HG03159 (cell line): ENCODE data around the gene DCAF7.

Experiments
- ATAC-seq: cut with Tn5 transposase; IDR thresholded peaks from one replicate; pipeline ENCODE4 v1.9.1; 2021; ENCODE audit warnings: mild to moderate bottlenecking, moderate library complexity; ENCODE audit not compliant: unreplicated experiment

The DCAF7 gene, protein sequence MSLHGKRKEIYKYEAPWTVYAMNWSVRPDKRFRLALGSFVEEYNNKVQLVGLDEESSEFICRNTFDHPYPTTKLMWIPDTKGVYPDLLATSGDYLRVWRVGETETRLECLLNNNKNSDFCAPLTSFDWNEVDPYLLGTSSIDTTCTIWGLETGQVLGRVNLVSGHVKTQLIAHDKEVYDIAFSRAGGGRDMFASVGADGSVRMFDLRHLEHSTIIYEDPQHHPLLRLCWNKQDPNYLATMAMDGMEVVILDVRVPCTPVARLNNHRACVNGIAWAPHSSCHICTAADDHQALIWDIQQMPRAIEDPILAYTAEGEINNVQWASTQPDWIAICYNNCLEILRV

DNA sequence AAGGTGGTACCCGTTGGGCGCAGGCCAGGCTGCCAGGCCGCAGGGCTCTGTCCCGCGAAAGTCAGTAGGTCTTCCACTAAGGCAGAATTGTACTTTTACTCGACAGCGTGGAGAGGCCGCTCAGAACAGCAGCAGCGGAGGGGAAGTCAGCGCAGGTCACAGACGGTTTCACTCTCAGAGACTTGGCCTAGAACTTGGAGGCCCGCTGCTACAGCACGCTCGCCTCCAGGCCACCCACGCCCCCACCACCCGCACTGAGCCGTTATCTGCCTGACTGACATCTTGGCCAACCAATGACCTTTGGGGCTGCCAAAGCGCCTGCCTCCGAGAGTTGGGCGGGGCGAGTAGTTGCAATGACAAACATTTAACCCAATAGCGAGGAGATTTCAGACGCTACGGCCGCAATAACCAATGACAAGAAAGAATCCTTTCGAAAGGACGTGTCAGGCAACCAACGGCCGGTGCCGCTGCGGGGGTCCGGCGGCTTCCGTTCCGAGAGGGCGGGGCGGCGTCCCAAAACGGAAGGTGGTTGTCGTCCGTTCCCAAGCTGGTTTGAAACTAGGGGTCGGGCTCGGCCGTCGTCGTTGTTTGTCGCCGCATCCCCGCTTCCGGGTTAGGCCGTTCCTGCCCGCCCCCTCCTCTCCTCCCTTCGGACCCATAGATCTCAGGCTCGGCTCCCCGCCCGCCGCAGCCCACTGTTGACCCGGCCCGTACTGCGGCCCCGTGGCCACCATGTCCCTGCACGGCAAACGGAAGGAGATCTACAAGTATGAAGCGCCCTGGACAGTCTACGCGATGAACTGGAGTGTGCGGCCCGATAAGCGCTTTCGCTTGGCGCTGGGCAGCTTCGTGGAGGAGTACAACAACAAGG lies at the start of gene DCAF7:
Gene DCAF7 (plus strand): TSS at position 532 of the 871 bp plus-strand sequence. CDS start 201 bp downstream, at position 733.
- peak; percentile 95 for ATAC-seq

GRCh38 chr17:63500543-63501390 lies 49.5 kb upstream of the DCAF7 start:
- no peak for ATAC-seq

DNA sequence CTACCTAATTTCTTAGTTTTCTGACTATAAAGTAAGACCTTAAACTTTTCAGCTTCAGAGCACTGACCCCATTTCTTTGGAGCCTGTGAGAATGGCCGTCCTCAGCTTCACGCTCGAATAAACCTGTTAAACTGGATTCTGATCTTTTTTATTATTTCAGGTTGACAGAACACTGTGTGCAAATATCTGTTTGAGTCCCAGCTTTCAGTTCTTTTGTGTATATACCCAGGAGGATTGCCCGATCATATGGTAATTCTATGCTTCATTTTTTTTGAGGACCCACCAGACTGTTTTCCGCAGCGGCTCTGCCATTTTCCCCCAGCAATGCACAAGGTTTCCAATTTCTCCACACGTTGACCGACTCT lies 47.0 kb upstream of the DCAF7 start:
- no peak for ATAC-seq

DNA sequence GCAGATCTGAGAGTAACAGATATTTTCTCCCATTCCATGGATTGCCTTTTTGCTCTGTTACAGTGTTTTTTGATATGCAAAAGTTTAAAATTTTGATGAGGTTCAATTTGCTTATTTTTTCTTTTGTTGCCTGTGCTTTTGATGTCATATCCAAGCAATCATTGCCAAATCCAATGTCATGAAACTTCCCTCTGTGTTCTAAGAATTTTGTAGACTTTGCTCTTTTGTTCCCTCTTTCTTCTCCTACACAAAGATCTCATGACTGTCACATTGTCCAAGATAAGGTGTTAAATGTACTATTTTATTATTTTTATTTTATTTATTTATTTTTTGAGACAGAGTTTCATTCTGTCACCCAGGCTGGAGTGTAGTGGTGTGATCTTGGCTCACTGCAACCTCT lies 46.0 kb upstream of the DCAF7 start:
- no peak for ATAC-seq

- no peak for ATAC-seq
These were observed 44.9 kb upstream of the DCAF7 start for GRCh38 chr17:63505341-63505740.

- no peak for ATAC-seq
These were observed 43.6 kb upstream of the DCAF7 start for GRCh38 chr17:63506627-63507026.

- no peak for ATAC-seq
These were observed 38.9 kb upstream of the DCAF7 start for GRCh38 chr17:63511331-63511730.

GRCh38 chr17:63512388-63512787 lies 37.9 kb upstream of the DCAF7 start:
- ATAC-seq: no peak

DNA sequence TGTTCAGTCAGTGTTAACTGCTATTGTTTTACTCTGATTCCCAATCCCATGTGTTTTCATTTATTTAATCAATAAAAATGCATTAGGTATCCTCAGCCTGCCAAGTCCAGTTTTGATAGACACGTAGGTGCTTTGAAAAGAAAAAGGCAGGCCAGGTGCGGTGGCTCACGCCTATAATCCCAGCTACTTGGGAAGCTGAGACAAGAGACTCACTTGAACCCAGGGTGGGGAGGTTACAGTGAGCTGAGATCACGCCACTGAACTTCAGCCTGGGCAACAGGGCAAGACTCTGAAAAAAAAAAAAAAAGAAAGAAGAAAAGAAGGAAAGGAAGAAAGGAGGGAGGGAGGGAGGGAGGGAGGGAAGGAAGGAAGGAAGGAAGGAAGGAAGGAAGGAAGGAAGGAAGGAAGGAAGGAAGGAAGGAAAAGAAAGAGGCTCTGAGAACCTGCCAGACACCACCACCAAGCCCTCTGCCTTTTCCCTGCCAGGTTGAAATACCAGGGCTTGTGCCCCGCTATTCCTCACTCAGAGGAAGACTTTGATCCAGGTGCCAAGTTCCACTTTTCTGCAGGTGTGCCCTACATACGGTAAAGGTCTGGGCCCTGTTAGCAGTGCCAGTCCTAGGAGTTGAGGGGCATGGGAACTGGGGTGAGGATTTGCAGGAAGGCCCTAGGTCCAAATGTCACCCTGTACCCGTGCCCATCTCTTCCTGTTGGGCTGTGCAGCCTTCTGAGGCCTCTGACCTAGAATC lies 37.2 kb upstream of the DCAF7 start:
- ATAC-seq: no peak

DNA sequence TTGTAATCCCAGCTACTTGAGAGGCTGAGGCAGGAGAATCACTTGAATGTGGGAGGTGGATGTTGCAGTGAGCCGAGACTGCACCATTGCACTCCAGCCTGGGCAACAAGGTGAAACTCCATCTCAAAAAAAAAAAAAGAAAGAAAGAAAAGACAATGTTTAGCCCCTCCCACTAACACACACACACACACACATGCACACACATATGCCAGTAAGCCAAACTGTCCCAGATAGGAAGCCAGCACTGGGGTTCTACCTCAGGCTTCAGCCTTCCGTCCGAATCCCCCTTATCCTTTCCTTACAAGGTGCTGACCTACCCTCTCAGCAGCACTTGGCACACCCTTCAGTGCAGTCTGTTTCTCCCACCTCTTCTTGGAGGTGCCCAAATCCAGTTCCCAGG lies 35.8 kb upstream of the DCAF7 start:
- no peak for ATAC-seq

DNA sequence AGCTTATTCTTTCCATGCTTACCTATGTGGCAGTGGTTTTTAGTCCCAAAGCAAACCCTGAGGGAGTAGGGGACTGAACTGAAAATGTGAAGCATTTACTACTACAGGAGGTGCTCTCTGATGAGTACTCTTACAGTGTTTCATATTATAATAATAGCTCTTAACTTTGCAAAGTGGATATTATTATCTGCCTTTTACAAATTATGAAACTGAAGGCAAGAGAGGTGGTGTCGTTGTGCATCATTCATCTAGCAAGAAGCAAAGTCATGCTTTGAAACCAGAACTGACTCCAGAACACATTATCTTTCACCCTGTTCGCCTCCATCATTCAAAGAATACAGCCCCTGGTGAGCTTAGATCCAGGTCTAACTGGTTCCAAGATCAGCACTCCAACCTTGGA lies 35.3 kb upstream of the DCAF7 start:
- ATAC-seq: no peak

DNA sequence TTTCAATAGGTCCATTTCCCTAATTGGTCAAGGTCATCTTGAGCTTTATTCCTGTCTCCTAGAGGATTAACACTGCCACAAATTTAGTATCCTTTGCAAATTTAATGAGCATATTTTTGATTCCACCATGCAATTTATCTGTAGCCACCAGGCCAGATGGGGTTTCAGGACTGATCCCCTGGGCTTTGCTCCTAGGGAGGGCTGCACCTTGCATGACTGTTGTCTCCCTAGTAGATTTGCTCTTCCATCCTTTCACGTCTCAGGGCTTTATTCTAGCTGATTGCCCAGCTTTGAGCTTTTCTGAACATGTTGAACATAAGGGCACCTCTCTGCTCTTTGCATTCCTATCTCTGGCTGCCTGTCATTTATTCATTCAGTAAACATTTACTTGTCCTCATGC lies 34.9 kb upstream of the DCAF7 start:
- no peak for ATAC-seq

DNA sequence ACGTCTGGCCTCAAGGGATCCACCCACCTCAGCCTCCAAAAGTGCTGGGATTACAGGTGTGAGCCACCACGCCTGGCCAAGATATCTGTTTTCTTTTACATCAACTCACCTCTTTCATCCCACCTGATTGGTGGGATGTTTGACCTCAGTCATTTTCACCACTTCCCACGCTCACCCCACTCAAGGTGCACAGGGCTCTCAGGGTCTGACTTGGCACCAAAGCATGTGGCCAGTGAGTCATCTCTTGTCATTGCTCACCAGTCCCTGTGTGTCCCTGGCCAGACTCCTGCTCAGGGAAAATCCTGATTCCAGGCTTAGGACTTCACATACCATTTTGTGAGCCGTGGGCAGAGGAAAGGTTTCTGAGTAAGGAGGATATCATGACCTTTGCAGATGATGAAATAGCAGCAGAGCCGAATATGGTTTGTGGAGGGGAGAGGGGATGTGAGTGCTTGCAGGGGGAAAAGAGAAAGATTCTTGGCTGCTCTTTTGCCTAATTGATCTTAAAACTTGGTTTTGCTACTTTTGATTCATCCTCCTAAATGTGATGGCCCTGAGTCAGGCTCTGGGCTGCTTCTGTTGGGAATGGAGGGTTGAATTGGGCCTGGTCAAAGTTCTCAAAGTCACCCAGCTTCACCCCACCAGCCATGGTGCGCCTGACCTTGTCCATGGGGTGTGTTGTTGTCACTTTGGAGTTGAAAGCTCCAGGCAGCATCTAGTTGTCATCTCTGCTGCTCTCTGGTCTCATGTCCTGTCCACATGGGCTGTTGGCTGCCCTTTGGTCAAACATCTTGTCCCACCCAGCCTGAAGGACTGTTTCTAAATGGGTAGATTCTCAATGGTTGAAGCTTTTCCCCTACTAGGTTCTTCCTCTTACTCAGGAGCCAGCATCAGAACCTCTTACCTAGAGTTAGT lies 33.1 kb upstream of the DCAF7 start:
- no peak for ATAC-seq

- no peak for ATAC-seq
These were observed 32.3 kb upstream of the DCAF7 start for GRCh38 chr17:63517825-63518534.

- no peak for ATAC-seq
These were observed 31.0 kb upstream of the DCAF7 start for GRCh38 chr17:63519116-63519881.

DNA sequence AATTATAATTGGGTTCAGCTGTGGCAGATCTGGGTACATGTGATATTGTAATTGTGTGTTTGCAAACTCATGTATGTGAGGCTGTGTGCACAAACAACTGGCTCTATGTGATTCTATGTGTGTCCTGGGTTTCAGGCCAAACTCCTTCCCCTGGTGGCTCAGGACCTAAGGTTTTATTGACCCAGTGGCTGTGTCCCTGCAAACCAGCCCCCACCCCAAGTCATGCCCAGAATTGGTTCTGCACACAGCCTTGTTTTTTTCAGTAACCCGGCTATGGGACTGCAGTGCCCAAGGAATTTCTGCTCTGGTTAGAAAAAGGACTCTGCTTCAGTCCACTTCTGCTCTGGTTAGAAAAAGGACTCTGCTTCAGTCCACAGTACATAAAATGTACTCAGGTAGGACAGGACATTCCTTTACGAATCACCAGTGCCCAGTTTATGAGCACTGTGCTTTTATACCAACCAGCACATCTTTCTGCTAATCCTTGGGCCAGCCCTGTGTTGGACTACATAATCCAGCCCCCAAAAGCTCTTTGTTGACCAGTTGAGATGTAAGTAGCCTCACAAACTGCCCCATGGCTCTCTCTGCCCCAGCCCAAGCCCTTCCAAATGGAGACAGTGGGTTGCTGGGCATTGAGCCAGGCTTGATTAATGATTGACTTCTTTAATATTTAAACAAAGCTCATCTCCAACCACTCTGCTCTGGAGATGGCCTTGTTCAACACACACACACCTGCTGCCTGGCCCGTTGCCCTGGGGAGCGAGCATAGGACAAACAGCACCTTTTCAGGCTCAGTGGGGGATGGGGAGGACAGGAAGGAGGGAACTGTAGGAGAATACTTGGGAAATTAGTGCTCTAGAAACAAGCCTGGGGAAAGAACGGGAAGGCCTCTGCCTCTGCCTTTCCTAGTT lies 30.1 kb upstream of the DCAF7 start:
- ATAC-seq: no peak

- ATAC-seq: no peak
These were observed 26.9 kb upstream of the DCAF7 start, which contains the start of gene KCNH6 for GRCh38 chr17:63523253-63523855. Gene KCNH6, plus strand, starts transcription at chr17:63523358. Its CDS starts 56 bp downstream, at chr17:63523414.
